ENCODE results near the gene TRMT10B.

DNA sequence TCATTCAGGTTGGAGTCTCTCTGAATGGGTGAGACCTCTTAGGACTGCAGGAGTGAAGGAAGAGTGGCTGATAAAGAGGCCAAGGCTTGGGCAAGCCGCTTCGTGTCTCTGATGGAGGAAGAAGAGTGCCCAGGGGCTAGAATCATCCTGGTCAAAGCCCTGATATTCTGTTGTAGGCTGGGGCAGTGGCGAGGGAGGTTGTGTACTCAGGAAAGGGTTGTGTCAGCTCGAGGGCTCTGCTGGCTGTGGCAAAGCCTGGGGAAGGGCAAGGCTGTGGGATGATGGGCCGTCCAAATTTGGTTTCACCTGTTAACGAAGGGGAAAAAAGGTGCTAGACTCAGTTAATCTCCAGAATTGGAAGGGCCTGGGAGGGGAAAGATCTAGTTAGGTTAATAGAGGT is 2.4 kb upstream of the TRMT10B start:
- TF ChIP-seq, protein P1, sequence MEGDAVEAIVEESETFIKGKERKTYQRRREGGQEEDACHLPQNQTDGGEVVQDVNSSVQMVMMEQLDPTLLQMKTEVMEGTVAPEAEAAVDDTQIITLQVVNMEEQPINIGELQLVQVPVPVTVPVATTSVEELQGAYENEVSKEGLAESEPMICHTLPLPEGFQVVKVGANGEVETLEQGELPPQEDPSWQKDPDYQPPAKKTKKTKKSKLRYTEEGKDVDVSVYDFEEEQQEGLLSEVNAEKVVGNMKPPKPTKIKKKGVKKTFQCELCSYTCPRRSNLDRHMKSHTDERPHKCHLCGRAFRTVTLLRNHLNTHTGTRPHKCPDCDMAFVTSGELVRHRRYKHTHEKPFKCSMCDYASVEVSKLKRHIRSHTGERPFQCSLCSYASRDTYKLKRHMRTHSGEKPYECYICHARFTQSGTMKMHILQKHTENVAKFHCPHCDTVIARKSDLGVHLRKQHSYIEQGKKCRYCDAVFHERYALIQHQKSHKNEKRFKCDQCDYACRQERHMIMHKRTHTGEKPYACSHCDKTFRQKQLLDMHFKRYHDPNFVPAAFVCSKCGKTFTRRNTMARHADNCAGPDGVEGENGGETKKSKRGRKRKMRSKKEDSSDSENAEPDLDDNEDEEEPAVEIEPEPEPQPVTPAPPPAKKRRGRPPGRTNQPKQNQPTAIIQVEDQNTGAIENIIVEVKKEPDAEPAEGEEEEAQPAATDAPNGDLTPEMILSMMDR (IDR thresholded peaks at IDR 0.05) = no peak
- TF ChIP-seq POLR2A (IDR thresholded peaks at IDR 0.05) = no peak

Data from thyroid gland (tissue), 4 donors.